NK-92 (cell line): ENCODE data around the gene OR56A4.
"Not testable (repeated sequence)": the region's sequence is repeated elsewhere in the genome, so short reads cannot be mapped to it uniquely, and the experiment has no call there.

Experiments
- DNase-seq: peaks from one replicate; lab custom pipeline; 2025; ENCODE audit not compliant: unreplicated experiment; lab: John Stamatoyannopoulos, UW

Gene OR56A4

GRCh38 chr11:5960704-5961320, 45.9 kb downstream of the OR56A4 start:
- DNase-seq: not testable (repeated sequence)

- no peak for DNase-seq
These were observed 51.2 kb downstream of the OR56A4 start for GRCh38 chr11:5955586-5955985.
